ENCODE results near the gene PSD4.

DNA sequence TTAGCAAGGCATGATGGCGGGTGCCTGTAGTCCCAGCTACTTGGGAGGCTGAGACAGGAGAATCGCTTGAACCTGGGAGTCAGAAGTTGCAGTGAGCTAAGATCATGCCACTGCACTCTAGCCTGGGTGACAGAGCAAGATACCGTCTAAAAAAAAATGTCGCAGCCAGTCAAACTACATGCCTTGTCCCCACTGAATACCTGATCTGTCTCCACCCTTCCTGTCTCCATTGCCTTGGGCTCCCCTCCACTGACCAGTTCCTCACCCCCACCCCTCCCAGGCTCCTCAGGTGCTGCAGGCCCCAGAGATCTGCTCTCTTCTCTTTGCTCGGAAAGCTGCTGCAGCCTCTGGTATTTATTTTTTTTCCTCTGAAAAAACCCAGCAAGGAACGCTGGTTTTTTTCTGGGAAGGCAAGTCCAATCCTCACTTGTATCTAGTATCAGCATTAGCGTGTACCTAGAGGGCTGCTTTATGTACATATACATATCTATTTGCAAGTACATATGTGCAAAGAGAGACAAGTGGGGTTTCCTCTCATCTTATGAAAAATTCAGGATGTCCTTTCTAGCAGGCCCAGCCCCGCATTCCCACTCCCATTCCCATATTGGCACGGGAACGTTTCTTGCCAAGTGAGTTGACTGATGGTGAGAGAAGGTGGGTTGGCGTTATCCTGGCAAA is 4.4 kb downstream of the PSD4 start:
- TF ChIP-seq ZNF274 (IDR thresholded peaks at IDR 0.05; ENCODE audit: low read depth, low read length) = no peak
- no peak for TF ChIP-seq YY1 (IDR thresholded peaks at IDR 0.05; ENCODE audit: insufficient read depth, insufficient read length)
- TF ChIP-seq SUZ12 (IDR thresholded peaks at IDR 0.05; ENCODE audit: extremely low read depth, insufficient read depth, insufficient read length) = no peak

All from NT2/D1 (cell line).